ENCODE data around the gene SEC61A1. TPM values are rescaled to one million over a fixed set of nuclear protein-coding genes. Genes with fewer than 3 reads are reported as not detected.

SEC61A1 gene
- total and polyA plus RNA-seq, 5 donors from 2014 or later: 112 to 127 (median 125) TPM

GRCh38 chr3:128080323-128081080, 28.3 kb downstream of the SEC61A1 start:
- DNase-seq: no peak
- no peak overlapping the region for H3K27ac ChIP-seq (ENCODE audit: insufficient read depth, low read length, poor library complexity, severe bottlenecking)

GRCh38 chr3:128081226-128081625, 29.0 kb downstream of the SEC61A1 start:
- Mint-ChIP-seq H3K9me3 (no peaks in the 10 kb centered on the region), H3K27ac (no peak overlapping the region), H3K4me3 (no peak overlapping the region), H3K4me1 (peaks cover 0 to 10% (median 0%) of the 10 kb centered on the region in 4 donors), H3K36me3 (peaks cover 68% of the 10 kb centered on the region), H3K27me3 (peaks cover 8% of the 10 kb centered on the region)
- peaks cover 70% of the 10 kb centered on the region for H3K36me3 ChIP-seq (ENCODE audit: control insufficient read depth, insufficient read depth, low read length)
- H3K27me3 ChIP-seq (ENCODE audit: control insufficient read depth, insufficient read depth, low read length): no peaks in the 10 kb centered on the region
- H3K4me3 ChIP-seq (ENCODE audit: low read depth, low read length): no peak overlapping the region
- no peak overlapping the region for H3K27ac ChIP-seq (ENCODE audit: insufficient read depth, low read length, poor library complexity, severe bottlenecking)
- H3K9me3 ChIP-seq (ENCODE audit: control insufficient read depth in 2 of 2, low read length in 2 of 2): no peaks in the 10 kb centered on the region
- ATAC-seq (ENCODE audit: low read depth in 2 of 2): no peak
- no peak for DNase-seq
- peaks cover 10% of the 10 kb centered on the region for H3K4me1 ChIP-seq (ENCODE audit: control insufficient read depth, insufficient read depth, low read length, poor library complexity, severe bottlenecking)

More at GRCh38 chr3:128080323-128081080, 28.3 kb downstream of the SEC61A1 start:
- H3K4me1 ChIP-seq (ENCODE audit: control insufficient read depth, insufficient read depth, low read length, poor library complexity, severe bottlenecking): peaks cover 17% of the 10 kb centered on the region
- no peak for ATAC-seq (ENCODE audit: low read depth in 2 of 2)
- peaks cover 64% of the 10 kb centered on the region for H3K36me3 ChIP-seq (ENCODE audit: control insufficient read depth, insufficient read depth, low read length)
- H3K4me3 ChIP-seq (ENCODE audit: low read depth, low read length): no peak overlapping the region
- Mint-ChIP-seq H3K4me3 (peak overlapping the region in 1 of 4 donors; percentile 44), H3K27me3 (peaks cover 8% of the 10 kb centered on the region), H3K36me3 (peaks cover 66% of the 10 kb centered on the region), H3K4me1 (peaks cover 0 to 15% (median 0%) of the 10 kb centered on the region in 4 donors), H3K9me3 (no peaks in the 10 kb centered on the region), H3K27ac (no peak overlapping the region)
- H3K9me3 ChIP-seq (ENCODE audit: control insufficient read depth in 2 of 2, low read length in 2 of 2): no peaks in the 10 kb centered on the region
- H3K27me3 ChIP-seq (ENCODE audit: control insufficient read depth, insufficient read depth, low read length): no peaks in the 10 kb centered on the region

GRCh38 chr3:128081846-128082245, 29.6 kb downstream of the SEC61A1 start:
- no peak overlapping the region for H3K27ac ChIP-seq (ENCODE audit: insufficient read depth, low read length, poor library complexity, severe bottlenecking)
- Mint-ChIP-seq H3K27ac (no peak overlapping the region), H3K27me3 (peaks cover 8% of the 10 kb centered on the region), H3K36me3 (peaks cover 71% of the 10 kb centered on the region), H3K4me3 (no peak overlapping the region), H3K4me1 (peaks cover 0 to 7% (median 0%) of the 10 kb centered on the region in 4 donors), H3K9me3 (no peaks in the 10 kb centered on the region)
- peaks cover 76% of the 10 kb centered on the region for H3K36me3 ChIP-seq (ENCODE audit: control insufficient read depth, insufficient read depth, low read length)
- H3K27me3 ChIP-seq (ENCODE audit: control insufficient read depth, insufficient read depth, low read length): no peaks in the 10 kb centered on the region
- DNase-seq (no peak), ATAC-seq (ENCODE audit: low read depth in 2 of 2) (no peak)
- no peak overlapping the region for H3K4me3 ChIP-seq (ENCODE audit: low read depth, low read length)
- H3K9me3 ChIP-seq (ENCODE audit: control insufficient read depth in 2 of 2, low read length in 2 of 2): no peaks in the 10 kb centered on the region
- H3K4me1 ChIP-seq (ENCODE audit: control insufficient read depth, insufficient read depth, low read length, poor library complexity, severe bottlenecking): peaks cover 4% of the 10 kb centered on the region

GRCh38 chr3:128082546-128082945, 30.3 kb downstream of the SEC61A1 start:
- Mint-ChIP-seq H3K4me3 (no peak overlapping the region), H3K27me3 (peaks cover 4% of the 10 kb centered on the region), H3K36me3 (peaks cover 78% of the 10 kb centered on the region), H3K9me3 (no peaks in the 10 kb centered on the region), H3K4me1 (peaks cover 0 to 3% (median 0%) of the 10 kb centered on the region in 4 donors), H3K27ac (no peak overlapping the region)
- H3K27me3 ChIP-seq (ENCODE audit: control insufficient read depth, insufficient read depth, low read length): no peaks in the 10 kb centered on the region
- peaks cover 83% of the 10 kb centered on the region for H3K36me3 ChIP-seq (ENCODE audit: control insufficient read depth, insufficient read depth, low read length)
- H3K9me3 ChIP-seq (ENCODE audit: control insufficient read depth in 2 of 2, low read length in 2 of 2): no peaks in the 10 kb centered on the region
- ATAC-seq (ENCODE audit: low read depth in 2 of 2) (no peak), DNase-seq (no peak)
- no peak overlapping the region for H3K4me3 ChIP-seq (ENCODE audit: low read depth, low read length)
- H3K4me1 ChIP-seq (ENCODE audit: control insufficient read depth, insufficient read depth, low read length, poor library complexity, severe bottlenecking): no peaks in the 10 kb centered on the region
- H3K27ac ChIP-seq (ENCODE audit: insufficient read depth, low read length, poor library complexity, severe bottlenecking): no peak overlapping the region

- Mint-ChIP-seq H3K9me3 (no peaks in the 10 kb centered on the region), H3K27ac (no peak overlapping the region), H3K4me3 (no peak overlapping the region), H3K36me3 (peaks cover 77% of the 10 kb centered on the region), H3K4me1 (no peaks in the 10 kb centered on the region), H3K27me3 (no peaks in the 10 kb centered on the region)
- Histone ChIP-seq H3K4me3 (ENCODE audit: low read depth, low read length) (no peak overlapping the region), H3K27me3 (ENCODE audit: control insufficient read depth, insufficient read depth, low read length) (no peaks in the 10 kb centered on the region), H3K4me1 (ENCODE audit: control insufficient read depth, insufficient read depth, low read length, poor library complexity, severe bottlenecking) (no peaks in the 10 kb centered on the region), H3K9me3 (ENCODE audit: control insufficient read depth in 2 of 2, low read length in 2 of 2) (no peaks in the 10 kb centered on the region), H3K27ac (ENCODE audit: insufficient read depth, low read length, poor library complexity, severe bottlenecking) (no peak overlapping the region), H3K36me3 (ENCODE audit: control insufficient read depth, insufficient read depth, low read length) (peaks cover 82% of the 10 kb centered on the region)
- ATAC-seq (ENCODE audit: low read depth in 2 of 2) (no peak), DNase-seq (no peak)
Measured at GRCh38 chr3:128083396-128083795, 31.2 kb downstream of the SEC61A1 start.

- no peaks in the 10 kb centered on the region for H3K27me3 Mint-ChIP-seq
- H3K27me3 ChIP-seq (ENCODE audit: control insufficient read depth, insufficient read depth, low read length): no peaks in the 10 kb centered on the region
- ATAC-seq (ENCODE audit: low read depth in 2 of 2) (no peak), DNase-seq (no peak)
- no peaks in the 10 kb centered on the region for H3K9me3 ChIP-seq (ENCODE audit: control insufficient read depth in 2 of 2, low read length in 2 of 2)
- H3K4me1 ChIP-seq (ENCODE audit: control insufficient read depth, insufficient read depth, low read length, poor library complexity, severe bottlenecking): no peaks in the 10 kb centered on the region
- H3K9me3 Mint-ChIP-seq: no peaks in the 10 kb centered on the region
- no peak overlapping the region for H3K4me3 ChIP-seq (ENCODE audit: low read depth, low read length)
- H3K36me3 Mint-ChIP-seq: peaks cover 70% of the 10 kb centered on the region
- H3K4me1 Mint-ChIP-seq: no peaks in the 10 kb centered on the region
- H3K27ac ChIP-seq (ENCODE audit: insufficient read depth, low read length, poor library complexity, severe bottlenecking): no peak overlapping the region
- no peak overlapping the region for H3K27ac Mint-ChIP-seq
- H3K4me3 Mint-ChIP-seq: no peak overlapping the region
- peaks cover 80% of the 10 kb centered on the region for H3K36me3 ChIP-seq (ENCODE audit: control insufficient read depth, insufficient read depth, low read length)
Measured at GRCh38 chr3:128083980-128084674, 31.9 kb downstream of the SEC61A1 start.

GRCh38 chr3:128084675-128085021, 32.4 kb downstream of the SEC61A1 start:
- no peak for ATAC-seq (ENCODE audit: low read depth in 2 of 2)
- H3K27ac Mint-ChIP-seq: no peak overlapping the region

More at GRCh38 chr3:128084675-128085021, 32.4 kb downstream of the SEC61A1 start:
- Mint-ChIP-seq H3K4me3 (no peak overlapping the region), H3K27me3 (no peaks in the 10 kb centered on the region), H3K4me1 (no peaks in the 10 kb centered on the region), H3K9me3 (no peaks in the 10 kb centered on the region), H3K36me3 (peaks cover 64% of the 10 kb centered on the region)
- H3K9me3 ChIP-seq (ENCODE audit: control insufficient read depth in 2 of 2, low read length in 2 of 2): no peaks in the 10 kb centered on the region
- H3K4me3 ChIP-seq (ENCODE audit: low read depth, low read length): no peak overlapping the region
- DNase-seq: no peak
- no peaks in the 10 kb centered on the region for H3K27me3 ChIP-seq (ENCODE audit: control insufficient read depth, insufficient read depth, low read length)
- H3K4me1 ChIP-seq (ENCODE audit: control insufficient read depth, insufficient read depth, low read length, poor library complexity, severe bottlenecking): no peaks in the 10 kb centered on the region
- no peak overlapping the region for H3K27ac ChIP-seq (ENCODE audit: insufficient read depth, low read length, poor library complexity, severe bottlenecking)
- H3K36me3 ChIP-seq (ENCODE audit: control insufficient read depth, insufficient read depth, low read length): peaks cover 77% of the 10 kb centered on the region
